Endodermal cell (in vitro differentiated cells): ENCODE results near the gene C4orf50. TPM values are rescaled to one million over a fixed set of nuclear protein-coding genes. Genes with fewer than 3 reads are reported as not detected.

Source experiments
- DNase-seq: peaks from one replicate; pipeline ENCODE4 v3.0.0-alpha.2; 2017
- H3K27ac ChIP-seq: 2 replicates; pipeline ENCODE4 v1.5.1; 2013; ENCODE audit warnings: mild to moderate bottlenecking, low read depth, low read length, moderate library complexity
- H3K27me3 ChIP-seq: 2 replicates; pipeline ENCODE4 v1.6.1; 2013; ENCODE audit warnings: mild to moderate bottlenecking, low read length, moderate library complexity; ENCODE audit not compliant: insufficient read depth, control insufficient read depth, poor library complexity, severe bottlenecking
- H3K36me3 ChIP-seq: 2 replicates; pipeline ENCODE4 v1.7.0; 2013; ENCODE audit warnings: mild to moderate bottlenecking, low read length, moderate library complexity; ENCODE audit not compliant: control insufficient read depth, insufficient read depth
- H3K4me1 ChIP-seq: one replicate; pipeline ENCODE4 v1.7.0; 2013; ENCODE audit warnings: low read length; ENCODE audit not compliant: control insufficient read depth, insufficient read depth
- H3K4me3 ChIP-seq: 2 replicates; pipeline ENCODE4 v1.5.1; 2013; ENCODE audit warnings: mild to moderate bottlenecking, low read length, moderate library complexity
- H3K9ac ChIP-seq: 2 replicates; pipeline ENCODE4 v1.6.1; 2013; ENCODE audit warnings: mild to moderate bottlenecking, low read length, moderate library complexity; ENCODE audit not compliant: poor library complexity, severe bottlenecking; ENCODE audit errors: extremely low read depth
- H3K9me3 ChIP-seq: 2 replicates; pipeline ENCODE4 v1.6.1; 2013; ENCODE audit warnings: mild to moderate bottlenecking, low read length, moderate library complexity; ENCODE audit not compliant: control insufficient read depth
- H3K27ac Mint-ChIP-seq: 2 replicates; pipeline ENCODE4 v1.8.0; 2020; ENCODE audit warnings: mixed read lengths
- H3K27me3 Mint-ChIP-seq: 2 replicates; pipeline ENCODE4 v1.8.0; 2021; ENCODE audit warnings: mild to moderate bottlenecking, mixed read lengths; ENCODE audit not compliant: insufficient read depth
- H3K36me3 Mint-ChIP-seq: 2 replicates; pipeline ENCODE4 v1.8.0; 2020; ENCODE audit warnings: low read depth, mixed read lengths
- H3K4me1 Mint-ChIP-seq: 2 replicates; pipeline ENCODE4 v1.8.0; 2020; ENCODE audit warnings: mixed read lengths
- H3K4me3 Mint-ChIP-seq: 2 replicates; pipeline ENCODE4 v1.8.0; 2020; ENCODE audit warnings: mild to moderate bottlenecking, moderate library complexity, mixed read lengths
- H3K9me3 Mint-ChIP-seq: 2 replicates; pipeline ENCODE4 v1.8.0; 2020; ENCODE audit warnings: mild to moderate bottlenecking, mixed read lengths
- CTCF ChIP-seq: fragments of 200-600 bp; sonication (generic); conservative IDR thresholded peaks from 2 replicates; pipeline ENCODE4 v1.5.0; 2021; ENCODE audit warnings: antibody characterized with exemption, mild to moderate bottlenecking
- WGBS, 2 experiments: methylation state at CpG; one replicate each; pipeline versions ENCODE4 v1.1.5 to v1.1.7; 2013; ENCODE audit warnings: missing lambda C conversion rate in 2 of 2, mixed read lengths in 1 of 2; ENCODE audit not compliant: insufficient coverage in 1 of 2, insufficient read length in 1 of 2; 5-methylcytosine and 5-hydroxymethylcytosine counted together
- total RNA-seq, 2 donors: library from RNA; stranded (reverse); fragmentation: NEBNext Ultra II Directional in 1 of 2; extraction: Animal tissue kit (Norgen Biotek cat#: 25700) in 1 of 2; gene quantifications; 2 replicates in 1 of 2; 3 replicates in 1 of 2; pipeline ENCODE4 v1.2.1, GENCODE V29; 2021

Gene C4orf50
- total RNA-seq, 2 donors from 2014 or later, result 0.84 to 1.6 TPM

DNA sequence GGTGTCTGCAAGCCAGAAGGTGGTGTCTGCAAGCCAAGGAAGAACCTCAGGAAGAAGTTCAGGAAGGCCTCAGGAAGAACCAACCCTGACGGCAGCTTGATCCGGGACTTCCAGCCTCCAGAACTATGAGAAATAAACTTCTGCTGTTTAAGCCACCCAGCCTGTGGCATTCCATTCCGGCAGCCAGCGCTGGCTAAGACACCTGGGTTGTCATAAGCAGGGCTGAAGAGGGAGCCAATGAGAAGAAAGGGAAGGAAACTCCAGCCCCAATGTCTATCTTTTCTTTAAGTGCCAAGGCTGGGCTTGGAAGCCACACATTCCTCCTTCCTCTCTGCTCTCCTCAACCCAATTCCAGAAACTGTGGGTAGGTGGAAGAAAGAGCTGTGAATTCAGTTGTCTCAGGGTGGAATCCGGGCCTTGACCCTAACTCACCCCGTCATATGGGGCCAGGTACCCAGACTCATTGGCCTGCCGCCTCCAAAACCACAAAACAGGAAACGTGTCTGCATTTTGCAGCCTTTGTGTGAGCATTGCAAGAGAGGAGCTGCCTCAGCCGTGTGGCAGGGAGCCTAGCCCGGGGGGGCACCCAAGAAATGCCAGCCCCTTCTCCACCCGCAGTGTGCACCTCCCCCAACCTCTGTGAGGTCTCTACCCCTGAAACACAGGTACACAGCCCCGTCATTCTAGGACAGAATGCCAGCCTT is 152.2 kb downstream of the C4orf50 start:
- Histone ChIP-seq H3K9ac (no peak overlapping the region), H3K9me3 (no peaks in the 10 kb centered on the region), H3K27ac (no peak overlapping the region), H3K36me3 (peaks cover 21% of the 10 kb centered on the region), H3K4me3 (no peak overlapping the region), H3K27me3 (no peaks in the 10 kb centered on the region), H3K4me1 (no peaks in the 10 kb centered on the region)
- no peak for DNase-seq
- no peak overlapping the region for H3K4me3 Mint-ChIP-seq
- TF ChIP-seq CTCF, result no peak
- no peaks in the 10 kb centered on the region for H3K9me3 Mint-ChIP-seq
- peaks cover 12% of the 10 kb centered on the region for H3K4me1 Mint-ChIP-seq
- WGBS, 2 experiments, result 89 to 94% methylated on average over 9 to 12 of the region's 12 CpGs
- H3K27me3 Mint-ChIP-seq, result no peaks in the 10 kb centered on the region
- no peak overlapping the region for H3K27ac Mint-ChIP-seq
- peaks cover 24% of the 10 kb centered on the region for H3K36me3 Mint-ChIP-seq

DNA sequence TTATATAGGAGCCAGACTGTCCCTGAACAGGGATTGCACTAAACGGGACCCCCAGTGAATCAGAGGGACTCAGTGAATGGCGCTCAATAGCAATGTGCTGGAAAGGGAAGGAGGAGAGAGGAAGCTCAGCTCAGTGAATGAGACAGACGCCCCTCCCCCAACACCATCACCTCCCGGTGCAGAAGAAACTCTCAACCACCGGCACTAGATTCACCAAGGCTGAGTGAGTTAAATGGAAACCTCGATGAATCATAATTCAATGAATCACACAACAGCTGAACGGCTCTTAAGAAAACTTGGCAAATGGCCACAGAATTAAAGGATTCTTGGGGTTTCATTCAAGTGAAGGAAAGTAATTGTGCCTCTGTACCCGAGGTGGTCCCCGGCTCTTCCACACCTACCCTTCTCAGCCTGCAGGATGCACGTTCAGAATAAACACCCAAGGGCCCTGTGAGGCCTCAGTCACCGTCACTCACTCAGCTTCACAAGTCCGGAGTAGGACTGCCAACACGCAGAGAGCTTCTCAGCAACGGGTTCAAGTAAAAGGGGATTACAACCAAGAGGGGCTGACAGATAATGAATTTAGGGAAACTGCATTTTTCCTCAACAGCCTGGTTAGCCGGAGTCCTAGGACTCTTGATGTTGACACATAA is 154.6 kb downstream of the C4orf50 start:
- WGBS, 2 experiments, result 81 to 86% methylated on average over 12 to 15 of the region's 15 CpGs
- H3K27me3 ChIP-seq, result no peaks in the 10 kb centered on the region
- peaks cover 41% of the 10 kb centered on the region for H3K36me3 ChIP-seq
- no peak overlapping the region for H3K27ac ChIP-seq
- H3K4me1 ChIP-seq, result no peaks in the 10 kb centered on the region
- no peak overlapping the region for H3K9ac ChIP-seq
- DNase-seq, result no peak
- peaks cover 12% of the 10 kb centered on the region for H3K4me1 Mint-ChIP-seq
- peaks cover 19% of the 10 kb centered on the region for H3K36me3 Mint-ChIP-seq
- TF ChIP-seq CTCF, result no peak
- no peak overlapping the region for H3K4me3 Mint-ChIP-seq
- H3K9me3 ChIP-seq, result no peaks in the 10 kb centered on the region
- H3K9me3 Mint-ChIP-seq, result no peaks in the 10 kb centered on the region
- H3K27me3 Mint-ChIP-seq, result no peaks in the 10 kb centered on the region
- no peak overlapping the region for H3K27ac Mint-ChIP-seq
- no peak overlapping the region for H3K4me3 ChIP-seq

- Mint-ChIP-seq H3K36me3 (peaks cover 13% of the 10 kb centered on the region), H3K9me3 (no peaks in the 10 kb centered on the region), H3K27ac (no peak overlapping the region), H3K27me3 (no peaks in the 10 kb centered on the region), H3K4me1 (no peaks in the 10 kb centered on the region), H3K4me3 (no peak overlapping the region)
- Histone ChIP-seq H3K9ac (no peak overlapping the region), H3K27ac (no peak overlapping the region), H3K9me3 (no peaks in the 10 kb centered on the region), H3K36me3 (peaks cover 64% of the 10 kb centered on the region), H3K4me3 (no peak overlapping the region), H3K4me1 (no peaks in the 10 kb centered on the region), H3K27me3 (no peaks in the 10 kb centered on the region)
- DNase-seq, result no peak
- TF ChIP-seq CTCF, result no peak
- 91% methylated on average over 14 to 16 of the region's 16 CpGs for WGBS, 2 experiments
Measured at GRCh38 chr4:5858020-5858769, 160.0 kb downstream of the C4orf50 start.
